Measurements from ENCODE around the gene WDR89. TPM values are rescaled to one million over a fixed set of nuclear protein-coding genes. Genes with fewer than 3 reads are reported as not detected.

Gene WDR89
- total RNA-seq, 4 donors from 2014 or later: 5.9 to 9.4 (median 7.5) TPM

DNA sequence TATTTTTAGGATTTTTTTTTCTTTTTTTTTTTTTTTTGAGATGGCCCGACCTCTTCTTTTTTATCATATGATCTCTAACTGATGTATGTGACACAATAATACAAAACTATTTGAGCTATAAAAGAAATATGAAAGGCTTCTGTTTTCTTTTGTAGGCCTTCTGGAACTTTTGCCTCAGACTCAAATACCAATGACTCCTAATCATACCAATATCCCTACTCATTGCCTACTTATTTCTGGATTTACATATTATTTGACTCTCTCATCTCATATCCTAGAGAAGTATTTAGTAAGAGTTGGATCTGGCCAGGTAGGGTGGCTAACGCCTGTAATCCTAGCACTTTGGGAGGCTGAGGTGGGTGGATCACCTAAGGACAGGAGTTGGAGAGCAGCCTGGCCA lies 12.7 kb upstream of the WDR89 start:
- no peak for DNase-seq (ENCODE audit: low spot score in 2 of 2)
- no peaks in the 10 kb centered on the region for H3K9me3 ChIP-seq
- H3K36me3 ChIP-seq: no peaks in the 10 kb centered on the region
- TF ChIP-seq POLR2A (IDR thresholded peaks at IDR 0.05) (no peak), EP300 (IDR thresholded peaks at IDR 0.05) (no peak)
- TF ChIP-seq, protein P1, sequence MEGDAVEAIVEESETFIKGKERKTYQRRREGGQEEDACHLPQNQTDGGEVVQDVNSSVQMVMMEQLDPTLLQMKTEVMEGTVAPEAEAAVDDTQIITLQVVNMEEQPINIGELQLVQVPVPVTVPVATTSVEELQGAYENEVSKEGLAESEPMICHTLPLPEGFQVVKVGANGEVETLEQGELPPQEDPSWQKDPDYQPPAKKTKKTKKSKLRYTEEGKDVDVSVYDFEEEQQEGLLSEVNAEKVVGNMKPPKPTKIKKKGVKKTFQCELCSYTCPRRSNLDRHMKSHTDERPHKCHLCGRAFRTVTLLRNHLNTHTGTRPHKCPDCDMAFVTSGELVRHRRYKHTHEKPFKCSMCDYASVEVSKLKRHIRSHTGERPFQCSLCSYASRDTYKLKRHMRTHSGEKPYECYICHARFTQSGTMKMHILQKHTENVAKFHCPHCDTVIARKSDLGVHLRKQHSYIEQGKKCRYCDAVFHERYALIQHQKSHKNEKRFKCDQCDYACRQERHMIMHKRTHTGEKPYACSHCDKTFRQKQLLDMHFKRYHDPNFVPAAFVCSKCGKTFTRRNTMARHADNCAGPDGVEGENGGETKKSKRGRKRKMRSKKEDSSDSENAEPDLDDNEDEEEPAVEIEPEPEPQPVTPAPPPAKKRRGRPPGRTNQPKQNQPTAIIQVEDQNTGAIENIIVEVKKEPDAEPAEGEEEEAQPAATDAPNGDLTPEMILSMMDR (IDR thresholded peaks at IDR 0.05): no peak
- no peak overlapping the region for H3K27ac ChIP-seq
- 94 to 95% methylated on average over 2 of the region's 2 CpGs for WGBS, 2 donors
- H3K27me3 ChIP-seq: no peaks in the 10 kb centered on the region
- peaks cover 0 to 3% (median under 1%) of the 10 kb centered on the region in 4 donors for H3K4me1 ChIP-seq
- H3K4me3 ChIP-seq: no peak overlapping the region

- DNase-seq (ENCODE audit: low spot score in 2 of 2): no peak
- H3K36me3 ChIP-seq: peaks cover 0 to 9% (median 0%) of the 10 kb centered on the region in 3 donors
- no peaks in the 10 kb centered on the region for H3K9me3 ChIP-seq
- H3K27ac ChIP-seq: no peak overlapping the region
- H3K4me1 ChIP-seq: no peaks in the 10 kb centered on the region
- H3K4me3 ChIP-seq: no peak overlapping the region
- TF ChIP-seq POLR2A (IDR thresholded peaks at IDR 0.05) (no peak), EP300 (IDR thresholded peaks at IDR 0.05) (no peak)
- TF ChIP-seq, protein P1 (IDR thresholded peaks at IDR 0.05): no peak
- WGBS, 2 donors: 94 to 95% methylated on average over 3 of the region's 3 CpGs
- H3K27me3 ChIP-seq: no peaks in the 10 kb centered on the region
Observed at GRCh38 chr14:63652406-63652805, 10.7 kb upstream of the WDR89 start.

DNA sequence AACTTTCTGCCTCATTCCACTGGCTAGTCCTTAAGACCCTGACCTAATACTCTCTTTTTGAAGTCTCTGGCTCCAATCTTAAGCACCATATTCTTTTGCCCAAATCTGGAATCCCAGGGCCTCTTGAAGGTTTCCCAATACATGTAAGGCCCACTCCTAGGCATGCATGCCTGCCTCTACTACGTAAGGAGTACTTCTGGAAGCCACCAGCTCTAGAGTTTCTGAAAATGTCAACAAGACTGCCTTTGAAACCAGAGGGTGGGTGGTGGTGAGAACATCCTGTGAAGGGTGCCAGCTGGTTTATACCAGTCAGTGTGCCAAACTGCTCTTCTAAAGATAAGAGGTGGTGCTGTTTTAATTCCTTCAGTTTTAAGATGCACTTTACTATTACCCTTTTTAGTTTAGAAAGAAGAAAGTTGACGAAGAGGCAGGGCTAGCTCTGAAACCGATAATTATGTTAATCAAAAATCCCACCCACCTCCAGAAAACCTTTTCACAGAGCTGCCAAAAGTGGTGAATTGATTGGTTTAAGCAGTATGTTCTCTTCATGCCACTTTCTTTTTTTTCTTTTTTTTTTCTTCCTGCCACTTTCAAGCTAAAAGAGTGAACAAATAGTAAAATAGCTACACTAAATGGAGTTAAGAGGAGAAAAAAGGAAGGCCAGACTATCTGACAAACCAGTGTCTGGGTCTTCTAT lies 8.7 kb upstream of the WDR89 start:
- DNase-seq (ENCODE audit: low spot score in 2 of 2): no peak
- Histone ChIP-seq H3K4me3 (no peak overlapping the region), H3K27me3 (no peaks in the 10 kb centered on the region), H3K27ac (peak overlapping the region in 3 of 4 donors; percentile 13 to 67 (median 61)), H3K9me3 (no peaks in the 10 kb centered on the region), H3K36me3 (peaks cover 0 to 9% (median 0%) of the 10 kb centered on the region in 3 donors), H3K4me1 (no peaks in the 10 kb centered on the region)
- TF ChIP-seq POLR2A (IDR thresholded peaks at IDR 0.05): no peak
- TF ChIP-seq EP300 (IDR thresholded peaks at IDR 0.05): no peak
- TF ChIP-seq, protein P1 (IDR thresholded peaks at IDR 0.05): no peak
- 76 to 79% methylated on average over 3 of the region's 3 CpGs for WGBS, 2 donors

DNA sequence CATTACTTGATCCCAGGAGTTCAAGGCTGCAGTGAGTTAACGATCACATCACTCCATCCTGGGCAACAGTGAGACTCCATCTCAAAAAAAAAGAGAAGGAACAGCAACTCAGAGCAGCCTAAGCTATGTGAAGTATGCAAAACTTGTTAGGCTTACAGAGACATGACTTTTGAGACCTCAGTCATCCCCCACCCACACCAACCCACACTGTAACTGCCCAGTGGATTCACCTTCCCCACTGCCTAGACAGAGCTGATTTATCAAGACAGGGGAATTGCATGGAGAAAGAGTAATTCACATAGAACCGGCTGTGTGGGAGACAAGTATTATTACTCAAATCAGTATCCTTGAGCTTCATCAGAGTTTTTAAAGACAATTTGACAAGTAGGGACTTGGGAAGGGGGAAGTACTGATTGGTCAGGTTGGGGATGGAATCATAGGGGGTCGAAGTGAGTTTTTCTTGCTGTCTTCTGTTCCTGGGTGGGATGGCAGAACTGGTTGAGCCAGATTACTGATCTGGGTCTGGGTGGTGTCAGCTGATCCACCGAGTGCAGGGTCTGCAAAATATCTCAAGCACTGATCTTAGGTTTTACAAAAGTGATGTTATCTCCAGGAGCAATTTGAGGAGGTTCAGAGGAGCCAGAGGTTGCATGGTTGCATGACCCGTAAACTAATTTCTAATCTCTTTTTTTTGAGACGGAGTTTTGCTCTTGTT lies 6.2 kb upstream of the WDR89 start:
- H3K36me3 ChIP-seq: peaks cover 0 to 9% (median 0%) of the 10 kb centered on the region in 3 donors
- H3K27me3 ChIP-seq: no peaks in the 10 kb centered on the region
- peaks cover 0 to 8% (median 1%) of the 10 kb centered on the region in 4 donors for H3K4me1 ChIP-seq
- H3K27ac ChIP-seq: peak overlapping the region in 1 of 4 donors; percentile 15
- DNase-seq (ENCODE audit: low spot score in 2 of 2): no peak
- no peak overlapping the region for H3K4me3 ChIP-seq
- no peaks in the 10 kb centered on the region for H3K9me3 ChIP-seq
- 69 to 78% methylated on average over 6 of the region's 6 CpGs for WGBS, 2 donors
- TF ChIP-seq EP300 (IDR thresholded peaks at IDR 0.05): no peak
- TF ChIP-seq, protein P1 (IDR thresholded peaks at IDR 0.05): no peak
- TF ChIP-seq POLR2A (IDR thresholded peaks at IDR 0.05): no peak

GRCh38 chr14:63644741-63645140 lies 3.1 kb upstream of the WDR89 start:
- Histone ChIP-seq H3K4me1 (peaks cover 0 to 24% (median 7%) of the 10 kb centered on the region in 4 donors), H3K36me3 (peaks cover 0 to 9% (median 0%) of the 10 kb centered on the region in 3 donors), H3K4me3 (no peak overlapping the region), H3K9me3 (no peaks in the 10 kb centered on the region), H3K27me3 (no peaks in the 10 kb centered on the region), H3K27ac (no peak overlapping the region)
- WGBS, 2 donors: 82 to 88% methylated on average over 2 of the region's 2 CpGs
- no peak for DNase-seq (ENCODE audit: low spot score in 2 of 2)
- no peak for TF ChIP-seq POLR2A (IDR thresholded peaks at IDR 0.05)
- TF ChIP-seq EP300 (IDR thresholded peaks at IDR 0.05): no peak
- TF ChIP-seq, protein P1 (IDR thresholded peaks at IDR 0.05): no peak
